GM19328 (cell line): ENCODE data around the gene SAMM50.

Experiments used
- ATAC-seq: cut with Tn5 transposase; IDR thresholded peaks from one replicate; pipeline ENCODE4 v1.9.1; 2021; ENCODE audit warnings: mild to moderate bottlenecking, moderate library complexity; ENCODE audit not compliant: unreplicated experiment

The SAMM50 gene

DNA sequence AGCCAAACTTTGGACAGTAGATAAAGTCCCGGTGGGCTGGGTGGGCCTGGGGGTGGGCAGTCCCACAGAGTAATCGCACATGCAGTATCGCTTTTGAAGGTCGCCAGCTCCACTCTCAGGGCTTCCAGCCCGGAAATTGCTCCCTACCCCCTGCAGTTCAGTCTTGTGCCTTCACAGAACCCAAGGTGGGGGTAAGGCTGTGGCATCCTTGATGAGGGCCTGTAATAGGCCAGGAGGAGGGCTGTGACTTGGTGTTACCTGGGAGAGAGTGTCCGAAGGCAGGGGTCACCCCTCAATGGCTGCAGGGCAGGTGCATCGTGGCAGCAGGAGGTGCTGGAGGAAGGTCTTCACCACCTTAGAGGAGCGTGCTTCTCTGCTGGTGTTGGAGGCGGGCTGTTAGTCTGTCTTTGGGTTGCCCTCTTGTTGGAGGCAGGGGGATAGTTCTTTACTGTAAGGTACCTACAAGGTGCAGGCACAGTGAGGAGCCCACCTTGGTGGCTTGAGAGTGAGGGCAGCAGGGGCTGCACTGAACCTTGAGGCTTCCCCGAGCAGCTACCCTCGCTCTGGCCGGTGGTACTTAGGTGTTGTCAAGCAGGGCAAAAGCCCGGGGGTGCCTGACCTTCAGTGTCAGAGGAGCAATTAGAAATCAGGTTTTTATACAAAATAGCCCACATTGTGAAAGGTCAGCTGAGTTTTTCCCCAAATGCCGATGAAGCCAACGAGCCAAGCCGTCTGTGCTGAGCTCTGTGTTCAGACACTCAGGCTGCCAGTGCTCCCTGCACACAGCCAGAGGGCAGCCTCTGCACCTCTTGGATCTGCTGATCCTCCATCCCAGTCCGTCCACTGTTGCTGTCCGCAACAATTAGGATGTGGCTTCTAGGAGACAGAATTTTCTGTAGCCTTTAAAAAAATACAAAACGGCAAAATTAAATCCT is 21.9 kb downstream of the SAMM50 start:
- ATAC-seq: no peak

DNA sequence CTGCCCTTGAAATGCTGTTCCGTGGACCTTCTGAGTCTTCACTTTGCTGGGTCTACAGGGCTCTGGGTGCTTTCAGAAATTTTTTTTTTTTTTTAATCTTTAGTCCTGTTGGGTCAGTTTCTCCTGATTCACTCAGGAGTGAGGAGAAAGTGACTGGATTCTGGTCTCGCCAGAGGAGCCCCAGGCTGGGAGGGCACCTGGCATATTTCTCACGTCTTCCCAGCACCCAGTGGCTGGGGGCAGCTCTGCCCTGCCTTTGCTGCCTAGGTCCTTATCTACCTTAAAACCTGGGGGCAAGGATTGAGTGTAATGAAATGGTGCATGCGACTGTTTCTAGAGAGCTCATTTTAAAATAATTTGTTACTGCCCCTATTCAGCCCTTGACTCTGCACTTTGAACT is 23.3 kb downstream of the SAMM50 start:
- no peak for ATAC-seq

DNA sequence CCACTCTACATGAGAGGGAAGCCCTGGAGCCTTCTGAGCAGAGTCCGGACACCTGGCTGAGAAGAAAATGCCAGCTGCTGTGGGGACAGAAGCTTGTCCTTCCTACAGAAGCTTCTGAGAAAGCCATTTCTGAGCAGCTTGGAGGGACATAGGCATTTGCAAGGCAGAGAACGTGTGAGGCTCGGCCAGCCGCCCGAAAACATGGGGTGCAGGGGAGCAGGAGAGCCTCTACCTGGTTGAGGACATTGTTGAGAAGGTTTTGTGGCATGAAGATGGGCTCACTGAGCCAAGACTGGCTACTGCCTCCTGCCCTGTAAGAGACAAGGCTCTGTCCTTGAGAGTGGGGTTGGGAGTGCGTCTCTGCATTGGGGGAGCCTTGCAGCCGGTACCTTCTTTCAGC is 25.3 kb downstream of the SAMM50 start:
- no peak for ATAC-seq

DNA sequence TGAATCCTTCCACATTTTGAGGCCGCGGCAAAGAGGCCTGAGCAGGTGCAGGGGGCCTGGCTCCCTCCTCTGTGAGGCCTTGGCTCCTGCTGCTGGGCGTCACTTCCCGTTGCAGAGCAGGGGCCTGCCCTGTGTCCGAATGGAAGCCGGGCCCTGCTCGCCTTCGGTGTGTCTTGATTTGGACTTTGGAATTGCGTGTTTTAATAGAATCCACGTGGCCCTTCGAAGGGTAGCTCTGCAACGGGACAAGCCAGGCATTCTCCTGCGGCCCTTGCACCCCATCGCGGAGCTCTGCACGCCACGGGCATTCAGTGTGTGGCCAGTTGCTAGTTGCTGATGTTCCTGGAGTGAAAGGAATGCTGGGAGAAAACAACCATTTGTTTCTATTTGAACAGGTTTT is 25.8 kb downstream of the SAMM50 start:
- no peak for ATAC-seq

DNA sequence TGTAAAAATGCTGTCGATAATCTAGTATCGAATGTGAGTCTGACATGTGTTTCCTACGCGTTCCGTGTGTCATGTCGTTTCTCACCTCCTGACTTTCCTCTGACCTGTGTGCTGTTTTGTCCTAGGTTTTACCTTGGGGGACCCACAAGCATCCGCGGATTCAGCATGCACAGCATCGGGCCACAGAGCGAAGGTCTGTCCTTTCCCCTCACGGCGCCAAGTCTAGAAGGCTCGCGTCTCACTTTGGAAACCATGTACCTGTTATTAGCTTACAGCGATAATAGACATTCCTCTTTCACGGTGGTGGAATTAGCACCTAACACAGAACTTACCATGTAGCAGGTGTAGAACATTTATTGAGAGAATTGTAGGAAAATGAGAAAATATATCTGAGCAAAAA is 28.6 kb downstream of the SAMM50 start:
- ATAC-seq: no peak

DNA sequence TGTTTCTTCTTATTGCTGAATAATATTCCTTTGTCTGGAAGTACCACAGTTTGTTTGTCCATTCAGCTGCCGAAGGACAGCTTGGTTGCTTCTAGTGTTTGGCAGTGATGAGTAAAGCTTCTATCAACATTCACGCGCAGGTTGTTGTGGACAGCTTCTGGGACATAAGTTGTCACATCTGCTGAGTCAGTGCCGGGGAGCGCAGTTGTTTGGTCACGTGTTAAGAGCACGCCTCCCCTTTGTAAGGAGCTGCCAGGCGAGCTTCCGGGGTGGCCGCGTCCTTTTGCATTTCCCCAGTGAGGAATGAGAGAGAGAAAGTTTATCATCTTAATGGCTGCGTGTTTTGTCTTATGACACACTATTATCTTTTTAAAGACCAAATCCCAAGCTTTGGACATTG is 30.3 kb downstream of the SAMM50 start:
- no peak for ATAC-seq

DNA sequence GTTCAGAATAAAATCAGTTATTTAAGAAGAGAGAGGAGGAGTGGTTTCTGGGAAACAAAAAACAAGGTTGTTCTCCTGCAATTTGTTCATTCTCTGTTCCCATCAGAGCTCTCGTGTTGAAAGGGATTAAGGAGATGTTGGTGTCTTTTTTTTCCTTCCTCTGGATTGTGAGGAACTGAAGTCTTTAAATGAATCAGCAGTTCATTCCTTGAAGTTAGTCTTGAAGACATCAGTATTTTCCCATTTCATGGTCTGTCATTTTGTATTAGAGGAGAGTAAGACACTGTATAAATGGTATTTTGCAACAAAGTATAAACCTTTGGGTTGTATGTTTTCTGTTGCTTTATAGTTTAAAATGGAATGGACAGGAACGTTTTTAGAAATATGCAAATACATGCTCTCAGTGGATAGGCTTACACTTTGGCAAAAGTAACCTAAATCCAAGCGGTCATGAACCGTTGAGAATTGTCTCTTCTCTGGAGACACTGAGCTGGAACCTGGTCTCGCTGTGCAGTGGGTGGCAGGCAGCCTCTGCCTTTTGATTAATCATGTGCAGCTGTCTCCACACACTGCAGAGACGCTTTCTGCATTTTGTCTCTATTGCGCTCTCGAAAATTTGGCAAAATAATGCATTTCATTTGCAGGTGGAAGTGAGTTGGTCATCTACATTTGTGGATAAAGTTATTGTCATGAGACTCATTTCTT is 33.0 kb downstream of the SAMM50 start:
- no peak for ATAC-seq

DNA sequence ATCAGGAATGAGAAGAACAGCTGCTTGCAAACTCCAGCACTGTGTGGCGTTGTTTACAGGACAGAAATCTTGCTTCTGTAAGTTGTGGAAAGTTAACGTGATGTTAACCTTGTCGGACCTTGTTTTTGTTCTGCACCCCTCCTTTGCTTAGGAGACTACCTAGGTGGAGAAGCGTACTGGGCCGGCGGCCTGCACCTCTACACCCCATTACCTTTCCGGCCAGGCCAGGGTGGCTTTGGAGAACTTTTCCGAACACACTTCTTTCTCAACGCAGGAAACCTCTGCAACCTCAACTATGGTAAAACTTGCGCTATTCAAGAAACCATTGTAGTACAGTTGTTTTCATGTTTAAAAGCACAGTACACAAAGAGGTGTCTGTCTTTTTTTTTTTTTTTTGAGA is 33.7 kb downstream of the SAMM50 start:
- ATAC-seq: no peak

DNA sequence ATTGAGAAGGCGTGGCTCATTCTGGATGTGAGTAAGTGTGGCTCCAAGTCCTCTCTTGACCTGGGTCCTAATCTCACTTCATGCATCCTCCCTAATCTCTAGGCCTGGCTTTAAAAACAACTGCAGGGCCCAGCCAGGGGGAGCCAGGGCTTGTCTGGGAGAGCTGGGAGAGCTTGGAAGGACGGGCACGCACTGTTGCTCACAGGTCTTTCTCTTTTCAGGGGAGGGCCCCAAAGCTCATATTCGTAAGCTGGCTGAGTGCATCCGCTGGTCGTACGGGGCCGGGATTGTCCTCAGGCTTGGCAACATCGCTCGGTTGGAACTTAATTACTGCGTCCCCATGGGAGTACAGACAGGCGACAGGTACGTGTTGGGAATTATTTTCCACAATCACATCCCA is 34.8 kb downstream of the SAMM50 start:
- ATAC-seq: no peak

DNA sequence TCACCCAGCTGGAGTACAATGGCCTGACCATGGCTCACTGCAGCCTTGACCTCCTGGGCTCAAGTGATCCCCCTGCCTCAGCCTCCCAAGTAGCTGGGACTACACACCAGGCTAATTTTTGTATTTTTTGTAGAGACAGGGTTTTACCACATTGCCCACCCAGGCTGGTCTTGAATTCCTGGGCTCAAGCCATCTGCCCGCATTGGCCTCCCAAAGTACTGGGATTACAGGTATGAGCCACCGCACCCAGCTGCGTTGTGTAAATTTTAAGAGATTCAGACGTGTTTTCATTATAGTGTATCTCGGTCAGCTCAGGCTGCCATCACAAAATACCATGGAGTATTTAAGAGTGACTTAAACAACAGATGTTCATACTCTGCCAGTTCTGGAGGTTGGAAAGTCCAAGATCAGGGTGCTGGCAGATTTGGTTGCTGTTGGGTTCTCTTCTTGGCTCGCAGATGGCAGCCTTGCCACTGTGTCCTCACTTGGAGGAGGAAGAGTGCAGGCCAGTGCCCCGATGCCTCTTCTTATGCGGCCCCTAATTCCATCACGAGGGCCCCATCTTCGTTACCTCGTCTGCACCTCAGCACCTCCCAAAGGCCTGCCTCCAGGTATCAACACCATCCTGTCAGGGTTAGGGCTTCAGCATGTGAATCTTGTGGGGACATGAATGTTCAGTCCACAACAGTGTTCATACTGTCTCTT is 36.2 kb downstream of the SAMM50 start:
- ATAC-seq: no peak

DNA sequence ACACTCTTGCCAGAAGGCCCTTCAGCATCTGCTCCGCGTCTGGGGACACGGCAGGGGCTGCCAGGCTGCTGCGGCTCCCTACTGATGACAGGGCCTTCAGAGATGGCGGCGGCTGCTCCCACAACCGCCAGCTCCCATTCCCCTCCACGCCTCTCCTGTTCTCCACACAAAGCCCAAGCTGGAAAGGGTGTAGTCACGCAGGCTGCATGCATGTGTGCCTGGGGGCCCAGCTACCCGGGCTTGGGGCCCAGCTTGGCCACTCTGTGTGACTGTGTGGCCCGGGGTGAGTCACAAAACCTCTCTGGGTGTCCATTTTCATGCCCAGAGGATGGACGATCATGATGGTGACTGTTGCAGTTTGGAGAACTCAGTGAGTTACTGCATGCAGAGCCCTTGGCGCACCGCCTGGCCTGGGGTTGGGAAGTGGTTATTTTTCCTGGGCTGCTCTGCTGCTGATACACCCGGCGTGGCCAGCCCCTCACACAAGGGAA is 37.1 kb downstream of the SAMM50 start:
- no peak for ATAC-seq

DNA sequence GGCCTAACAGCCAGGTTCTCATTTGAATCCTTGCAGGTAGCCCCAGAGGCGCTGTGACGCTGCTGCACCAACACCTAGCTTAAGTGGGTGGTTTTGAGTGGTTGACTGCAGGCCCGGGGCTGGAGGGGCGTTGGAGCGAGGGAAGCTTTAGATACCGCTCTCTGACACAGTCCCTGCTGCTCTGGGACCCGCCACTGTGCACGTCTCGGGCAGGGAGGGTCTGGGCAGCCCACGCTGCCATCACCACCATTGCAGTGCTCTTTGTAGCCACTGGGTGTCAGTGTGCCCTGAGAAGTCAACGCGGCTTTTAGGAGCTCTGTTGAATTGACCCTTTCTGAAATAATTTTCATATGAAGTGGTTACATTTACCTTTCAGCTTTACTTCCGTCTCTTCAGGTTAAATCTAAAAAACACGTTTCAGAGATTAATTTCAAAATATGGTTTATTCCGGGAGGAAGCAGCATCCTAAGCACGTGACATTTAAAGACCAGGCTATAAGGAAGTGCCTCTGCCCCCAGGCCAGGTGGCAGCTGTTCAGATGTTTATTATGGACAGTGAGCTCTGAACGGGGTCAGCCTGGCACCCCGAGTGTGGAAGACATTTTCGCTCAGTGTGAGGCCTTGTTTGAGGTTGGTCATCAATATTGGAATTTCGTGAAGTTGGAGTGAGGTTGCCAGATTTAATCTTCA is 38.0 kb downstream of the SAMM50 start:
- no peak for ATAC-seq

DNA sequence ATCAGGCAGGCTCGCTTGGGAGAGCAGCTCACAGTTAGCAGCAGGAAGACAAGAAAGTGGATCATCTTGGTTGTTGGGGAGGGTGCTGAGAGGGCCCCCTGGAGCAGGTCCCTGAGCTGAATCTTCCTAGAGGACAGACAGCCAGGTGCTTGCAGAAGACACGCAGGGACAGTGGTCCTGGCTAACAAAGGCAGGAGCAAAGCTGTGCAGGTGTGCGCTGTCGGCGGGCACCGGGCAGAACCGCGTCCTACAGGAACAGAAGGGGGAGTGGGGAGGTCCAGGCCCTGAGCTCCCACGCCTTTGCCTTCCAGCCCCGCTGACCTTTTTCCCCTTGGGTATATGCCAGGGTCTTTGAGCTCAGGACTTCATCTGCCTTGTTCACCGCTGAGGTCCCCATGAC is 38.8 kb downstream of the SAMM50 start:
- ATAC-seq: no peak

DNA sequence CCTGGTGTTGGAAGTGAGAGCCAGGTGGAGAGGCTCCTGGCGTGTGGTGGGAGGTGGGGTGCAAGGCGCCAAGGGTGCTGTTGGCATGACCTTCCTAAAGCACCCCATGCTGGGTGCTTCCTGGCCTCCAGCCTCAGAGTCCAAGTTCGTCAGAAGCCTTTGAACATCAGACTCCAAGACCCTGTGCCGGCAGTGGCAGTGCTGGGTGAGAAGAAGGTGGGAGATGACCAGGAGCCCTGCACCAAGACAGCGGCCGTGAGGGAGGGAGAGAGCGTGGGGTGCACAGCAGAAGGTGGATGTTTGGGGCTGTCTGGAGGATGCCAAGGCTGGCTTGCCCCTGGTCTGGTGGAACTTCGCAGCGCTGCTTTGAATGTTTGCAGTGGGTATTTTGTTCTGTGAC is 39.2 kb downstream of the SAMM50 start:
- no peak for ATAC-seq

DNA sequence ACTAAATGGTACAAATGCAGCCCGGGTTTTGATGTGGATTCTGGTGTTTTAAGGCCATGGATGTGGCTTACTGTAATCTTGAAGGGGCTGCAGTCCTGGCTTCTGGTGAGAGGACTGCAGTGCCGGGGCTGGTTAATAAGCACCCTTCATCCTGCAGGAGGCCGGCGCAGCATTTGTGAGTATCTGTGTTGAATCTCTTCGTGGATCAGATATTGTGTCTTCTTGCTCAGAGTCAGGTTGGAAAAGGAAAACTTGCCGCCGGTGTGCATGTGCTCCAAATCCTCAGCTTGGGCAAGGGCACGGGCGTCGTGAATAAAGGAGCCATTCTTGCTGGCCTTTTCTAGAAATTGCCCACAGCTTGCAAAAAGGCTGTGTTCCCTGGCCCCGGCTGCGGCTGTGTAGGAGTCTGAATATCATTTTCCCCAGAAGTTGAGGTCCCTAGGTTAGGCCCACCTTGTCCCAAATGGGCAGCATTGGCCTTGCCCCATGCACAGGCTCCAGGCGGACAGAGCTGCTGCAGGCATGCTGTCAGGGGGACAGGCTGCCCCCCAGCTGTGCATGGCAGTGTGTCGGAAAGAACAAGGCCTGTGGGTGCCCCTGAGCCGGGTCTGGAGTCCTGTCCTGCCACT is 39.9 kb downstream of the SAMM50 start:
- ATAC-seq: no peak

DNA sequence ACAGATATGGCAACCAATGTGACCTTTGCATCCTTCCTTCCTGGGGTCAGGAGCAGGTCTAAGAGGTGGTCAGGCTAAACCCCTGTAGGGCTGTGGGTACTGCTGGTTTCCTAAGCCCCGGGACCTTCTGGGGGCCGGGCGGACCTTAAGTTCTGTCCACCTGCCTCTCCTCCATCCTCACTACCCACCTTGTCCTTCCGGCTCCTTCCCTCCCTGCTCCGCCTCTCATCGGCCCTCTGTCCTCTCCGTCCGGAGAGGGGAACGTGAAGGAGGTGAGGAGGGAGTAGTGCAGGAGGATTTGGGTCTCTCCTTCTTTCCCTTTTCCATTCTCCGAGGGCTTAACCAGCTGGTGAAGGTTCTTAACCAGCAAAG is 40.5 kb downstream of the SAMM50 start:
- ATAC-seq: no peak

DNA sequence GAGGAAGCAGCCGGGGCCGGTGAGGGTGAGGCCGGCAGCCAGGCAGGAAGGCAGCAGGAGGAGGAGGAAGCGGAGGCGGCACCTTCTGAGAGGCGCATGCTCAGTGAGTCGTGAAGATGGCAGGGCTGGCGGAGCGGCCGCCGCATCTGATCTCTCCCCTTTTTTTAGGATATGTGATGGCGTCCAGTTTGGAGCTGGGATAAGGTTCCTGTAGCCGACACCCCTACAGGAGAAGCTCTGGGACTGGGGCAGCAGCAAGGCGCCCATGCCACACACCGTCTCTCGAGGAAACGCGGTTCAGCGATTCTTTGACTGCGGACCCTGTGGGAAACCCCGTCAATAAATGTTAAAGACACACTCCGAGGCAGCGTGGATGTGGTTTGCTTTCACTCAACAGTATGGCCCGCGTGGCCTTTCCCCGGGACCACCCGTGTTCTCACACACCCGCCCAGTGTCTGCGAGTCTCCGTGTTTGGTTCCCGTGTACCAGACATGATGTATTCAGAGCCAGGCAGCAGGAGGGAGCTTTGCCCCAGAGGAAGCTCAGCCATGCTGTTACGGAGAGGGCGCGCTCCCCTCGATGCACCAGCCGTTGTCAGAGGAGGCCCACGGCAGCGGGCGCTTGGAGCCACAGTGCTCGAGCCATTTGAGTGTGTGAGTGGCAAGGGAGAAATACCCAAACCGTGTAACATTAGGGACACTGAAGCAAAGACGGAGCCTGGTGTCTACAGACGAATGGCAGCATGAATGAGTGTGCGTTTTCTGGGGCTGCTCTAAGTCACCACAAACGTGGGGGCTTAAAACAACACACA is 41.1 kb downstream of the SAMM50 start:
- no peak for ATAC-seq

DNA sequence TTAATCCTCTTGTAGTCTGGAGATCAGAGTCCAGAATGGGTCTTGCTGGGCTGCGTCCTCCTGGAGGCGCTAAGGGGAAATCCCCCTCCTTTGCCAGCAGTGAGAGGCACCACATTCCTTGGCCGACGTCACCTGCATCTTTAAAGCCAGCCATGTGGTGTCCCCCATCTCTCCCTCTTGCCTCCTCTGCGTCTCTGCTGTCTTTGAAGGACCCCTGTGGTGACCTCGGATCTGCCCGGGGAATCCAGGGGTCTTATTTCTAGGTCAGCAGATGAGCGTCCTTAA is 41.7 kb downstream of the SAMM50 start:
- ATAC-seq: no peak

DNA sequence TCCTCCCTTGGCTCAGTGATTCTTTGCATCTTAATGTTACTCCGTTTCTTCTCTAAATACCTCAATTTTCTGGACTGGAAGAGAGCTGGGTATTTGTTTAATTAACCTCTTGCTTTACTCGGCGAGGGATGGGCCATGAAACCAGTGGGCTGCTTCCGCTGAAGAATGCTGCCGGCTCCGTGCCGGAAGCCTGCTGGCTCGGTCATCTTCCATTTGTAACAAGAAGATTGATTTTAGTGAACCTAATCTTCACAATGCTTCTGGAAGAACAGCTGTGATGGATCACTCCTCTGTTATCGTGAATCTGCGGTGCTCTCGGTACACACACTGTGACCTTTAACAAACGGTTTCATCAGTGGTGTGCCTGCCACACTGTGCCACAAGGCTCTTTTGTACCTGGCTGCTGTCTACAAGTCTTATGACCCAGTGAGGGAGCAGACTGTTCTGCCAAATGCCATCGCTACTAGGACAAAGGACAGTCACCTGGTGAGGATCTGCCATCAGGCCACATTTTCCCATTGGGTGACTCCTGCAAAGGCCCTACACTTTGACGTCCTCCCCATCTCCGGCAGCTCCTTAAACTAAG is 43.5 kb downstream of the SAMM50 start:
- ATAC-seq: no peak

DNA sequence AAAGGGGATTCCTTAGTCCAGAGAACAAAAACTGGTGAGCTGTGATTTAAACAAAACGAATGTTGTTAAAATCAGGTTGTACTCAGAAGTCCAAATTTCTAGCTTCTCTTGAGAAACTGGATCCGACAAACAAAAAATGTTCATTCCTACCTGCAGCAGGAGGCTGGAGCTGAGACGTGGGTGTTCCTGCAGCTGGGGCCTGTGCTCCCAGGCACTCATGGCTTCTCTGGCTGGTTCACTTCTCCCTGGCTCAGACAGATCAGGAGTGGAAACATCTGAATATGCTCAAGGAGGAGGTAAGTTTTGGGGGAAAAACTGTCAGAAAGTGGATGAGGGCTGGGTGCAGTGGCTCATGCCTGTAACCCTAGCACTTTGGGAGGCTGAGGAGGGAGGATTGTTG is 44.1 kb downstream of the SAMM50 start:
- no peak for ATAC-seq
